Subcutaneous abdominal adipose tissue (tissue), 5 donors: ENCODE measurements around the gene ABCB9.
"Not testable (repeated sequence)": the region's sequence is repeated elsewhere in the genome, so short reads cannot be mapped to it uniquely, and the experiment has no call there.

Experiments used
- H3K27ac ChIP-seq: one replicate; pipeline ENCODE4 v1.7.0; 2013; ENCODE audit warnings: low read depth, mild to moderate bottlenecking, inconsistent platforms, low read length, moderate library complexity
- H3K27me3 ChIP-seq, 5 donors: one replicate each; pipeline ENCODE4 v1.7.0; 2013; ENCODE audit warnings: low read length in 5 of 5, inconsistent platforms in 1 of 5; ENCODE audit not compliant: control insufficient read depth in 5 of 5, insufficient read depth in 4 of 5
- H3K36me3 ChIP-seq, 5 donors: one replicate each; pipeline ENCODE4 v1.7.0; 2013; ENCODE audit warnings: low read length in 5 of 5; ENCODE audit not compliant: control insufficient read depth in 5 of 5, insufficient read depth in 5 of 5
- H3K4me1 ChIP-seq, 5 donors: one replicate each; pipeline ENCODE4 v1.7.0; 2013; ENCODE audit warnings: low read length in 5 of 5, mild to moderate bottlenecking in 3 of 5, moderate library complexity in 1 of 5; ENCODE audit not compliant: control insufficient read depth in 5 of 5, insufficient read depth in 5 of 5
- H3K4me3 ChIP-seq, 5 donors: one replicate each; pipeline ENCODE4 v1.7.0; 2013; ENCODE audit warnings: low read length in 5 of 5, low read depth in 1 of 5
- H3K9ac ChIP-seq, 5 donors: one replicate each; pipeline ENCODE4 v1.7.0; 2013; ENCODE audit warnings: low read length in 5 of 5, mild to moderate bottlenecking in 4 of 5, moderate library complexity in 3 of 5
- H3K9me3 ChIP-seq, 5 donors: one replicate each; pipeline ENCODE4 v1.7.0; 2013; ENCODE audit warnings: low read length in 5 of 5; ENCODE audit not compliant: control insufficient read depth in 5 of 5
- donor health status: healthy.
- donor health status: healthy.
- donor health status: healthy.
- donor health status: healthy.
- donor health status: healthy.

The ABCB9 gene

GRCh38 chr12:122965851-122966742 is at the start of gene ABCB9:
ABCB9 (minus strand) TSS chr12:122966463; CDS start chr12:122960235, 6,228 bp downstream.
- no peak within 1 kb of the TSS for H3K27ac ChIP-seq
- H3K4me1 ChIP-seq, result peaks cover 0 to 38% (median 34%) of the 10 kb centered on the region in 5 donors
- peak within 1 kb of the TSS; percentile 22 to 80 (median 68) for H3K4me3 ChIP-seq
- no peaks in the 10 kb centered on the region for H3K9me3 ChIP-seq
- no peaks in the 10 kb centered on the region for H3K27me3 ChIP-seq
- H3K36me3 ChIP-seq, result no peaks in the 10 kb centered on the region
- H3K9ac ChIP-seq, result peak within 1 kb of the TSS in 4 of 5 donors; percentile 17 to 68 (median 49)

- H3K27me3 ChIP-seq, H3K27ac ChIP-seq, H3K9ac ChIP-seq, H3K4me3 ChIP-seq, H3K9me3 ChIP-seq, H3K4me1 ChIP-seq: not testable (repeated sequence)
- H3K36me3 ChIP-seq, result peaks cover 0 to 42% (median 25%) of the 10 kb centered on the region in 5 donors
Measured at GRCh38 chr12:123014473-123014872, 48.2 kb upstream of the ABCB9 start.

- no peak overlapping the region for H3K9ac ChIP-seq
- peaks cover 0 to 4% (median 0%) of the 10 kb centered on the region in 5 donors for H3K4me1 ChIP-seq
- no peaks in the 10 kb centered on the region for H3K9me3 ChIP-seq
- no peak overlapping the region for H3K27ac ChIP-seq
- H3K27me3 ChIP-seq, result no peaks in the 10 kb centered on the region
- no peak overlapping the region for H3K4me3 ChIP-seq
- peaks cover 0 to 52% (median 36%) of the 10 kb centered on the region in 5 donors for H3K36me3 ChIP-seq
Measured at GRCh38 chr12:123013185-123014095, 47.2 kb upstream of the ABCB9 start.

GRCh38 chr12:123011701-123012100 is 45.4 kb upstream of the ABCB9 start:
- Histone ChIP-seq H3K36me3 (peaks cover 0 to 63% (median 49%) of the 10 kb centered on the region in 5 donors), H3K9me3 (no peaks in the 10 kb centered on the region), H3K4me3 (no peak overlapping the region), H3K9ac (no peak overlapping the region), H3K27ac (no peak overlapping the region), H3K4me1 (peaks cover 0 to 4% (median 0%) of the 10 kb centered on the region in 5 donors), H3K27me3 (no peaks in the 10 kb centered on the region)

GRCh38 chr12:123010681-123011080 is 44.4 kb upstream of the ABCB9 start:
- no peak overlapping the region for H3K4me3 ChIP-seq
- H3K9me3 ChIP-seq, result no peaks in the 10 kb centered on the region
- no peak overlapping the region for H3K9ac ChIP-seq
- H3K4me1 ChIP-seq, result peaks cover 0 to 4% (median 0%) of the 10 kb centered on the region in 5 donors
- peaks cover 0 to 63% (median 49%) of the 10 kb centered on the region in 5 donors for H3K36me3 ChIP-seq
- no peaks in the 10 kb centered on the region for H3K27me3 ChIP-seq
- H3K27ac ChIP-seq, result no peak overlapping the region

- no peak overlapping the region for H3K4me3 ChIP-seq
- H3K27ac ChIP-seq, result no peak overlapping the region
- H3K9me3 ChIP-seq, result no peaks in the 10 kb centered on the region
- H3K4me1 ChIP-seq, result peaks cover 0 to 4% (median 0%) of the 10 kb centered on the region in 5 donors
- peaks cover 0 to 69% (median 53%) of the 10 kb centered on the region in 5 donors for H3K36me3 ChIP-seq
- H3K9ac ChIP-seq, result no peak overlapping the region
- H3K27me3 ChIP-seq, result no peaks in the 10 kb centered on the region
Measured at GRCh38 chr12:123010110-123010509, 43.8 kb upstream of the ABCB9 start.

GRCh38 chr12:123006977-123007376 is 40.7 kb upstream of the ABCB9 start:
- Histone ChIP-seq H3K4me1 (peaks cover 0 to 4% (median 0%) of the 10 kb centered on the region in 5 donors), H3K36me3 (peaks cover 0 to 62% (median 57%) of the 10 kb centered on the region in 5 donors), H3K4me3 (no peak overlapping the region)

GRCh38 chr12:123005081-123005626 is 38.9 kb upstream of the ABCB9 start:
- no peaks in the 10 kb centered on the region for H3K27me3 ChIP-seq

More at GRCh38 chr12:123006977-123007376, 40.7 kb upstream of the ABCB9 start:
- Histone ChIP-seq H3K9me3 (no peaks in the 10 kb centered on the region), H3K9ac (no peak overlapping the region), H3K27ac (no peak overlapping the region), H3K27me3 (no peaks in the 10 kb centered on the region)

GRCh38 chr12:123004287-123004686 is 38.0 kb upstream of the ABCB9 start:
- H3K27me3 ChIP-seq, result no peaks in the 10 kb centered on the region
- H3K9ac ChIP-seq, result no peak overlapping the region
- no peak overlapping the region for H3K4me3 ChIP-seq
- no peaks in the 10 kb centered on the region for H3K9me3 ChIP-seq
- H3K4me1 ChIP-seq, result no peaks in the 10 kb centered on the region
- H3K36me3 ChIP-seq, result peaks cover 0 to 58% (median 50%) of the 10 kb centered on the region in 5 donors
- H3K27ac ChIP-seq, result no peak overlapping the region

More at GRCh38 chr12:123005081-123005626, 38.9 kb upstream of the ABCB9 start:
- no peak overlapping the region for H3K9ac ChIP-seq
- H3K36me3 ChIP-seq, result peaks cover 0 to 58% (median 55%) of the 10 kb centered on the region in 5 donors
- H3K4me3 ChIP-seq, result no peak overlapping the region
- H3K9me3 ChIP-seq, result no peaks in the 10 kb centered on the region
- no peaks in the 10 kb centered on the region for H3K4me1 ChIP-seq
- H3K27ac ChIP-seq, result no peak overlapping the region
